Measurements from ENCODE around the gene PLPP7. TPM values are rescaled to one million over a fixed set of nuclear protein-coding genes. Genes with fewer than 3 reads are reported as not detected.

Gene PLPP7
- total and polyA plus RNA-seq, 2 donors from 2014 or later: 4.0 to 5.5 TPM

- DNase-seq: no peak
- no peaks in the 10 kb centered on the region for H3K36me3 ChIP-seq (ENCODE audit: control insufficient read depth in 2 of 3, insufficient read depth in 3 of 3, low read length in 3 of 3)
- H3K27ac ChIP-seq (ENCODE audit: low read depth in 2 of 2, low read length in 2 of 2): no peak overlapping the region
- H3K4me3 ChIP-seq (ENCODE audit: low read length in 3 of 3): no peak overlapping the region
- intact Hi-C loops (cut with DNase I): no loop called here
- peaks cover 0 to 2% (median 0%) of the 10 kb centered on the region in 3 donors for H3K4me1 ChIP-seq (ENCODE audit: control insufficient read depth in 2 of 3, insufficient read depth in 2 of 3, low read depth in 1 of 3, low read length in 3 of 3)
- H3K9me3 ChIP-seq (ENCODE audit: control insufficient read depth in 2 of 3, insufficient read depth in 1 of 3, low read length in 3 of 3): no peaks in the 10 kb centered on the region
- TF ChIP-seq CTCF (IDR thresholded peaks at IDR 0.05; ENCODE audit: borderline replicate concordance, extremely low read depth, insufficient read depth): no peak
- H3K9ac ChIP-seq (ENCODE audit: low read length in 3 of 3): no peak overlapping the region
- peaks cover 7% of the 10 kb centered on the region for H3K27me3 ChIP-seq (ENCODE audit: control insufficient read depth, insufficient read depth, low read length)
- no peak for FAIRE-seq
Observed at GRCh38 chr9:131279863-131280570, 9.5 kb upstream of the PLPP7 start.

- Histone ChIP-seq H3K27me3 (ENCODE audit: control insufficient read depth, insufficient read depth, low read length) (peaks cover 7% of the 10 kb centered on the region), H3K9me3 (ENCODE audit: control insufficient read depth in 2 of 3, insufficient read depth in 1 of 3, low read length in 3 of 3) (no peaks in the 10 kb centered on the region), H3K4me3 (ENCODE audit: low read length in 3 of 3) (no peak overlapping the region), H3K27ac (ENCODE audit: low read depth in 2 of 2, low read length in 2 of 2) (no peak overlapping the region), H3K36me3 (ENCODE audit: control insufficient read depth in 2 of 3, insufficient read depth in 3 of 3, low read length in 3 of 3) (no peaks in the 10 kb centered on the region), H3K4me1 (ENCODE audit: control insufficient read depth in 2 of 3, insufficient read depth in 2 of 3, low read depth in 1 of 3, low read length in 3 of 3) (peaks cover 0 to 2% (median 0%) of the 10 kb centered on the region in 3 donors), H3K9ac (ENCODE audit: low read length in 3 of 3) (no peak overlapping the region)
- TF ChIP-seq CTCF (IDR thresholded peaks at IDR 0.05; ENCODE audit: borderline replicate concordance, extremely low read depth, insufficient read depth): no peak
- FAIRE-seq (no peak), DNase-seq (no peak)
- intact Hi-C loops (cut with DNase I): no loop called here
Observed at GRCh38 chr9:131280660-131281059, 8.9 kb upstream of the PLPP7 start.

DNA sequence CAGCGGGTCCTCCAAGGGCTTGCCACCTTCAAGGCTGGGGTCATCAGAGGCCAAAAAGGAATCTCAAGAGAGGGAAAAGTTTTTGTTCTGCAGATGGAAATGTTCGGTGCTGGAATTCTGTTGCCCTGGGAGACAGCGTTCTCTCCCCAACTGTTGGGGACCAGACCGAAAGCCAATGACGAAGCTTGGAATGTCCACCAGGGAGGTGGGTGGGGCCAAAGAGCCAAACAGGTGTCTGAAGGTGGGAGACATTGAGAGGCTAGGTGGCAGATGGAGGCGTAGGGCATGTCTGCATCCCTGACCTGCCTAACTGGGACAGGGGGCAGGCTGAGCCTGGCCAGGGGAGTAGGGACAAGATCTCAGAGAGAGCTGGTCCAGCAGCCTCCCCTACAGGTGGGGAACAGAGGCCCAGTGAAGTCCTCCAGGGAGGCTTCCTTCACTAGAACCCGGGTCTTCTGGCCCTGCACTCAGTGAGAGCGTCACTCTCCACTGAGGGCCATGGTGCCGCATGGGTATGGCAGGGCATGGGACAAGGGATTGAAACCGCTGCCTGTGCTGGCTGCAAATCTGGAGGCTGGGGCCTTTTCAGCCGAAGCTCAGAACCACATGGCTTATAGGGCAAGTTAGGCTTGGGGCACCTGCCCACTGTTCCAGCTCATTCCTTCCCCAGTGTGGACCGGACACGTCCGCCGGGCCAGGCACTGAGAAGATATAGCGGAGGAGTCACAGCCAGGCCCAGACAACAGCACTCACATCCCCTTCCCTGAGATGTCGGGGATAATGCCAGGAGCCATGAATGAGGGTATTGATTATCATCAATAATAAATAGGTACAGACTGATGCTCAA, 8.2 kb upstream of the PLPP7 start:
- Histone ChIP-seq H3K27ac (ENCODE audit: low read depth in 2 of 2, low read length in 2 of 2) (no peak overlapping the region), H3K4me1 (ENCODE audit: control insufficient read depth in 2 of 3, insufficient read depth in 2 of 3, low read depth in 1 of 3, low read length in 3 of 3) (peaks cover 0 to 2% (median 0%) of the 10 kb centered on the region in 3 donors), H3K36me3 (ENCODE audit: control insufficient read depth in 2 of 3, insufficient read depth in 3 of 3, low read length in 3 of 3) (no peaks in the 10 kb centered on the region), H3K27me3 (ENCODE audit: control insufficient read depth, insufficient read depth, low read length) (peaks cover 5% of the 10 kb centered on the region), H3K9ac (ENCODE audit: low read length in 3 of 3) (no peak overlapping the region), H3K9me3 (ENCODE audit: control insufficient read depth in 2 of 3, insufficient read depth in 1 of 3, low read length in 3 of 3) (no peaks in the 10 kb centered on the region), H3K4me3 (ENCODE audit: low read length in 3 of 3) (no peak overlapping the region)
- TF ChIP-seq CTCF (IDR thresholded peaks at IDR 0.05; ENCODE audit: borderline replicate concordance, extremely low read depth, insufficient read depth): no peak
- FAIRE-seq (no peak), DNase-seq (no peak)
- intact Hi-C loops (cut with DNase I): no loop called here
